PC-9 (cell line): ENCODE measurements around the gene REPS1.

ENCODE experiments used
- EZH2 ChIP-seq: fragments of 200-600 bp; sonication (generic); IDR thresholded peaks from 2 replicates; pipeline ENCODE4 v1.8.0; 2017; ENCODE audit warnings: antibody characterized with exemption, low read depth
- TF ChIP-seq, protein P1 (sequence below): fragments of 200-600 bp; sonication (generic); conservative IDR thresholded peaks from 2 replicates; pipeline ENCODE4 v1.6.1; 2017; ENCODE audit warnings: mixed run types, antibody characterized with exemption, mild to moderate bottlenecking, moderate library complexity

DNA sequence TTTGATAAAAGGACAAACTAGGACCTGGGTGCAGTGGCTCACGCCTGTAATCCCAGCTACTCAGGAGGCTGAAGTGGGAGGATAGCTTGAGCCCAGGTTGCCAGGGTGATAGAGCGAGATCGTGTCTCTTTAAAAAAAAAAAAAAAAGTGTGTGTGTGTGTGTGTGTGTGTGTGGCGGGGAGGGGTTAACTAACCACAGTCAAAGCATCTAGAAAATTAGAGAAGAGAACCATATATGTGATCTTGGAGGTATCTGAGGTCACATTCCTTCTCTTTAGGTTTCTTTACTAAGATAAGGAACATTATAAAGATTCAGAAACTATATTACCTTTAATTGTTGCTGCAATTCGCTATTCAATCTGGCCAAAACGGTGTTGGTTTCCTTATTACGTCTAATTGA is 80.9 kb downstream of the REPS1 start:
- TF ChIP-seq, protein P1, sequence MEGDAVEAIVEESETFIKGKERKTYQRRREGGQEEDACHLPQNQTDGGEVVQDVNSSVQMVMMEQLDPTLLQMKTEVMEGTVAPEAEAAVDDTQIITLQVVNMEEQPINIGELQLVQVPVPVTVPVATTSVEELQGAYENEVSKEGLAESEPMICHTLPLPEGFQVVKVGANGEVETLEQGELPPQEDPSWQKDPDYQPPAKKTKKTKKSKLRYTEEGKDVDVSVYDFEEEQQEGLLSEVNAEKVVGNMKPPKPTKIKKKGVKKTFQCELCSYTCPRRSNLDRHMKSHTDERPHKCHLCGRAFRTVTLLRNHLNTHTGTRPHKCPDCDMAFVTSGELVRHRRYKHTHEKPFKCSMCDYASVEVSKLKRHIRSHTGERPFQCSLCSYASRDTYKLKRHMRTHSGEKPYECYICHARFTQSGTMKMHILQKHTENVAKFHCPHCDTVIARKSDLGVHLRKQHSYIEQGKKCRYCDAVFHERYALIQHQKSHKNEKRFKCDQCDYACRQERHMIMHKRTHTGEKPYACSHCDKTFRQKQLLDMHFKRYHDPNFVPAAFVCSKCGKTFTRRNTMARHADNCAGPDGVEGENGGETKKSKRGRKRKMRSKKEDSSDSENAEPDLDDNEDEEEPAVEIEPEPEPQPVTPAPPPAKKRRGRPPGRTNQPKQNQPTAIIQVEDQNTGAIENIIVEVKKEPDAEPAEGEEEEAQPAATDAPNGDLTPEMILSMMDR: no peak
- TF ChIP-seq EZH2: no peak
